ENCODE measurements around the gene CCL7. TPM values are rescaled to one million over a fixed set of nuclear protein-coding genes. Genes with fewer than 3 reads are reported as not detected.

Gene CCL7
- not detected in 2 replicates for total RNA-seq

GRCh38 chr17:34269969-34270368 is at the start of gene CCL7:
CCL7 (plus strand) TSS chr17:34270221; CDS start chr17:34270291, 70 bp downstream.

GRCh38 chr17:34254651-34255380 is 15.2 kb upstream of the CCL7 start, which contains the start of gene CCL2:
CCL2 (plus strand) TSS chr17:34255285; CDS start chr17:34255350, 65 bp downstream.

DNA sequence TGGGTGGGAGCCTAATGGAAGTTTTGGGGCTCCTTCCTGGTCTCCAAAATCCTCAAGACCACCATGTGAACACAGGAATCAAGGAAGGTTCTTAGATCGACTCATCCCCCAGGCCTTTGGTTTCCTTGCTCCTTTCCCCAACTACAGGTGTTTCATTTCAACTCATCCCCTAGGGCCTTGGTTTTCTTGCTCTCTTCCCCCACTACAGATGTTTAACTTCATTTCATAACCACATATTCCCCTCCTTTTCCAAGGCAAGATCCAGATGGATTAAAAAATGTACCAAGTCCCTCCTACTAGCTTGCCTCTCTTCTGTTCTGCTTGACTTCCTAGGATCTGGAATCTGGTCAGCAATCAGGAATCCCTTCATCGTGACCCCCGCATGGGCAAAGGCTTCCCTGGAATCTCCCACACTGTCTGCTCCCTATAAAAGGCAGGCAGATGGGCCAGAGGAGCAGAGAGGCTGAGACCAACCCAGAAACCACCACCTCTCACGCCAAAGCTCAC is 15.3 kb downstream of the CCL7 start, which contains the start of gene CCL11:
Gene CCL11, plus strand, starts transcription at position 457 of the 507 bp plus-strand sequence. CDS start 67 bp downstream, outside the sequence.

DNA sequence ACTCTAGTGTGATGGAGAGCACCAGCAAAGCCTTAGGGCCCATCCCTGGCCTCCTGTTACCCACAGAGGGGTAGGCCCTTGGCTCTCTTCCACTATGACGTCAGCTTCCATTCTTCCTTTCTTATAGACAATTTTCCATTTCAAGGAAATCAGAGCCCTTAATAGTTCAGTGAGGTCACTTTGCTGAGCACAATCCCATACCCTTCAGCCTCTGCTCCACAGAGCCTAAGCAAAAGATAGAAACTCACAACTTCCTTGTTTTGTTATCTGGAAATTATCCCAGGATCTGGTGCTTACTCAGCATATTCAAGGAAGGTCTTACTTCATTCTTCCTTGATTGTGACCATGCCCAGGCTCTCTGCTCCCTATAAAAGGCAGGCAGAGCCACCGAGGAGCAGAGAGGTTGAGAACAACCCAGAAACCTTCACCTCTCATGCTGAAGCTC is 49.0 kb downstream of the CCL7 start, which contains the start of gene CCL8:
Gene CCL8, plus strand, starts transcription at position 397 of the 445 bp plus-strand sequence. CDS start 67 bp downstream, outside the sequence.

Other genes with a start within 250 kb of the CCL7 start
- gene CCL2, start 14.9 kb upstream of the CCL7 start, total RNA-seq = 50.9 and 78.8 TPM in 2 replicates
- not detected in 2 replicates for gene CCL11, start 15.5 kb downstream of the CCL7 start, total RNA-seq
- not detected in 2 replicates for gene CCL8, start 49.2 kb downstream of the CCL7 start, total RNA-seq
- gene CCL13, start 86.3 kb downstream of the CCL7 start, total RNA-seq = not detected in 2 replicates
- gene CCL1, start 93.0 kb downstream of the CCL7 start, total RNA-seq = 0.09 TPM in 1 of 2 replicates, not detected in the other